ENCODE measurements around the gene VSTM2B.

VSTM2B gene

GRCh38 chr19:29514525-29515232, 11.1 kb upstream of the VSTM2B start:
- H3F3A ChIP-seq (ENCODE audit: insufficient read depth, low read length), result no peaks in the 10 kb centered on the region
- H3K27me3 ChIP-seq (ENCODE audit: insufficient read depth, low read length), result no peaks in the 10 kb centered on the region
- H4K20me1 ChIP-seq (ENCODE audit: insufficient read depth, low read length), result no peaks in the 10 kb centered on the region
- no peaks in the 10 kb centered on the region for H3K9me3 ChIP-seq (ENCODE audit: low read length)
- H3K9me2 ChIP-seq (ENCODE audit: low read depth, low read length), result no peaks in the 10 kb centered on the region
- H3K4me1 ChIP-seq (ENCODE audit: insufficient read depth, low read length, severe bottlenecking), result no peaks in the 10 kb centered on the region
- no peak overlapping the region for H3K9ac ChIP-seq (ENCODE audit: low read length)
- H3K79me2 ChIP-seq (ENCODE audit: insufficient read depth, low read length), result no peaks in the 10 kb centered on the region
- TF ChIP-seq EZH2 (IDR thresholded peaks at IDR 0.05; ENCODE audit: borderline replicate concordance, low read length), result no peak
- TF ChIP-seq, protein P1, sequence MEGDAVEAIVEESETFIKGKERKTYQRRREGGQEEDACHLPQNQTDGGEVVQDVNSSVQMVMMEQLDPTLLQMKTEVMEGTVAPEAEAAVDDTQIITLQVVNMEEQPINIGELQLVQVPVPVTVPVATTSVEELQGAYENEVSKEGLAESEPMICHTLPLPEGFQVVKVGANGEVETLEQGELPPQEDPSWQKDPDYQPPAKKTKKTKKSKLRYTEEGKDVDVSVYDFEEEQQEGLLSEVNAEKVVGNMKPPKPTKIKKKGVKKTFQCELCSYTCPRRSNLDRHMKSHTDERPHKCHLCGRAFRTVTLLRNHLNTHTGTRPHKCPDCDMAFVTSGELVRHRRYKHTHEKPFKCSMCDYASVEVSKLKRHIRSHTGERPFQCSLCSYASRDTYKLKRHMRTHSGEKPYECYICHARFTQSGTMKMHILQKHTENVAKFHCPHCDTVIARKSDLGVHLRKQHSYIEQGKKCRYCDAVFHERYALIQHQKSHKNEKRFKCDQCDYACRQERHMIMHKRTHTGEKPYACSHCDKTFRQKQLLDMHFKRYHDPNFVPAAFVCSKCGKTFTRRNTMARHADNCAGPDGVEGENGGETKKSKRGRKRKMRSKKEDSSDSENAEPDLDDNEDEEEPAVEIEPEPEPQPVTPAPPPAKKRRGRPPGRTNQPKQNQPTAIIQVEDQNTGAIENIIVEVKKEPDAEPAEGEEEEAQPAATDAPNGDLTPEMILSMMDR (IDR thresholded peaks at IDR 0.05; ENCODE audit: low read length), result no peak
- H3K4me2 ChIP-seq (ENCODE audit: low read length), result no peak overlapping the region
- H3K27ac ChIP-seq (ENCODE audit: low read depth, low read length, poor library complexity, severe bottlenecking), result no peak overlapping the region
- H2AFZ ChIP-seq (ENCODE audit: low read length), result no peak overlapping the region
- H3K4me3 ChIP-seq (ENCODE audit: low read depth, low read length, poor library complexity, severe bottlenecking), result no peak overlapping the region
- H3K36me3 ChIP-seq (ENCODE audit: insufficient read depth, low read length), result no peaks in the 10 kb centered on the region

DNA sequence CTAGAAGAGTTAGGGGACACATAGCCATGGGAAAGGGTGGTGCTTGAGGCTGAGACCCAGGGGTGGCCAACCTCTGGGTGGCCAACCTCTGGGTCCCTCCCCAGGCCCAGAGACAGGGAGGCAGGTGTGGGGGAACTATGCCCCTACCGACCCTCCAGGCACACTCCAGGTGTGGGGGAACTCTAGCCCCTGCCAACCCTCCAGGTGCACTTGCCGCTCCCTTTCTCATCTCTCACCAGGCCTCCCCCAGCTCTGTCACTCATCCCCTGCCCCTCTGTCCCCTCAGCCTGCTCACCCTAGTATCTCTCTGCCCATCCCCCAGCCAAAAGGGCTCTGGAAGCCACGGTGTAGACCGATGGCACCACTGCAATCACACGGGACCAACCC, 10.6 kb upstream of the VSTM2B start:
- H3K9ac ChIP-seq (ENCODE audit: low read length), result no peak overlapping the region
- no peaks in the 10 kb centered on the region for H3K79me2 ChIP-seq (ENCODE audit: insufficient read depth, low read length)
- no peaks in the 10 kb centered on the region for H3K36me3 ChIP-seq (ENCODE audit: insufficient read depth, low read length)
- H3K4me2 ChIP-seq (ENCODE audit: low read length), result no peak overlapping the region
- no peak for TF ChIP-seq EZH2 (IDR thresholded peaks at IDR 0.05; ENCODE audit: borderline replicate concordance, low read length)
- TF ChIP-seq, protein P1 (IDR thresholded peaks at IDR 0.05; ENCODE audit: low read length), result no peak
- H3K27me3 ChIP-seq (ENCODE audit: insufficient read depth, low read length), result no peaks in the 10 kb centered on the region
- H4K20me1 ChIP-seq (ENCODE audit: insufficient read depth, low read length), result no peaks in the 10 kb centered on the region
- H3F3A ChIP-seq (ENCODE audit: insufficient read depth, low read length), result no peaks in the 10 kb centered on the region
- H3K27ac ChIP-seq (ENCODE audit: low read depth, low read length, poor library complexity, severe bottlenecking), result no peak overlapping the region
- no peaks in the 10 kb centered on the region for H3K9me3 ChIP-seq (ENCODE audit: low read length)
- H3K4me3 ChIP-seq (ENCODE audit: low read depth, low read length, poor library complexity, severe bottlenecking), result no peak overlapping the region
- H3K9me2 ChIP-seq (ENCODE audit: low read depth, low read length), result no peaks in the 10 kb centered on the region
- no peak overlapping the region for H2AFZ ChIP-seq (ENCODE audit: low read length)
- H3K4me1 ChIP-seq (ENCODE audit: insufficient read depth, low read length, severe bottlenecking), result no peaks in the 10 kb centered on the region

- Histone ChIP-seq H3F3A (ENCODE audit: insufficient read depth, low read length) (no peaks in the 10 kb centered on the region), H3K9ac (ENCODE audit: low read length) (no peak overlapping the region), H4K20me1 (ENCODE audit: insufficient read depth, low read length) (no peaks in the 10 kb centered on the region), H3K9me2 (ENCODE audit: low read depth, low read length) (no peaks in the 10 kb centered on the region), H3K4me1 (ENCODE audit: insufficient read depth, low read length, severe bottlenecking) (no peaks in the 10 kb centered on the region), H3K4me2 (ENCODE audit: low read length) (no peak overlapping the region), H2AFZ (ENCODE audit: low read length) (no peak overlapping the region), H3K9me3 (ENCODE audit: low read length) (no peaks in the 10 kb centered on the region), H3K36me3 (ENCODE audit: insufficient read depth, low read length) (no peaks in the 10 kb centered on the region), H3K79me2 (ENCODE audit: insufficient read depth, low read length) (no peaks in the 10 kb centered on the region), H3K27ac (ENCODE audit: low read depth, low read length, poor library complexity, severe bottlenecking) (no peak overlapping the region), H3K4me3 (ENCODE audit: low read depth, low read length, poor library complexity, severe bottlenecking) (no peak overlapping the region), H3K27me3 (ENCODE audit: insufficient read depth, low read length) (no peaks in the 10 kb centered on the region)
- TF ChIP-seq, protein P1 (IDR thresholded peaks at IDR 0.05; ENCODE audit: low read length), result no peak
- no peak for TF ChIP-seq EZH2 (IDR thresholded peaks at IDR 0.05; ENCODE audit: borderline replicate concordance, low read length)
These were observed 10.0 kb upstream of the VSTM2B start for GRCh38 chr19:29515706-29516357.

All from OCI-LY1 (cell line).